Measurements from ENCODE around the gene CLEC4C. TPM values are rescaled to one million over a fixed set of nuclear protein-coding genes. Genes with fewer than 3 reads are reported as not detected.
"Not testable (repeated sequence)": the region's sequence is repeated elsewhere in the genome, so short reads cannot be mapped to it uniquely, and the experiment has no call there.

The CLEC4C gene
- not detected for total RNA-seq
- long read RNA-seq, donor 1, result 0 reads
- long read RNA-seq, donor 2, result 0 reads

DNA sequence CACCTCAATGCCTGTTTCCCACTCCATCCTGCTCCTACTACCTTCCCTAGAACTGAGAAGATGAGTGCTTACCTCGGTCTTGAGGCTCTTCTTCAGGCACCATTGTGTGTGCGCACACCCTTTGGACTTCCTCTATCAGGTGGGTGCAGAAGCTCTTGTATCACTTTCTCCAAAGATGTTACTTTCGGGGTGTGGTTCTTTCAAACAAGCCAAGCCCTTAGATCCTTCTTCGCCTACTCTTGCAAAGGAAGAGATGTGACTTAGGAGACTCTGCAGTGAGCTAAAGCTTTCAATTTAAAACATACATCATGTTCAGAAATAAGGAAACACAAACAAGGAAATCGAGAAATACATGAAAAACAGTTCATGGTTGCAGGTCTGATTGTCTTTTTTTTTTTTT is at the start of gene CLEC4C:
Gene CLEC4C, minus strand, starts transcription at position 130 of the 400 bp plus-strand sequence. Its CDS starts 27 bp downstream, at position 103.
- H3K4me1 ChIP-seq (ENCODE audit: low read depth), result no peaks in the 10 kb centered on the region
- no peak for ATAC-seq
- DNase-seq, result no peak
- TF ChIP-seq, protein P1, sequence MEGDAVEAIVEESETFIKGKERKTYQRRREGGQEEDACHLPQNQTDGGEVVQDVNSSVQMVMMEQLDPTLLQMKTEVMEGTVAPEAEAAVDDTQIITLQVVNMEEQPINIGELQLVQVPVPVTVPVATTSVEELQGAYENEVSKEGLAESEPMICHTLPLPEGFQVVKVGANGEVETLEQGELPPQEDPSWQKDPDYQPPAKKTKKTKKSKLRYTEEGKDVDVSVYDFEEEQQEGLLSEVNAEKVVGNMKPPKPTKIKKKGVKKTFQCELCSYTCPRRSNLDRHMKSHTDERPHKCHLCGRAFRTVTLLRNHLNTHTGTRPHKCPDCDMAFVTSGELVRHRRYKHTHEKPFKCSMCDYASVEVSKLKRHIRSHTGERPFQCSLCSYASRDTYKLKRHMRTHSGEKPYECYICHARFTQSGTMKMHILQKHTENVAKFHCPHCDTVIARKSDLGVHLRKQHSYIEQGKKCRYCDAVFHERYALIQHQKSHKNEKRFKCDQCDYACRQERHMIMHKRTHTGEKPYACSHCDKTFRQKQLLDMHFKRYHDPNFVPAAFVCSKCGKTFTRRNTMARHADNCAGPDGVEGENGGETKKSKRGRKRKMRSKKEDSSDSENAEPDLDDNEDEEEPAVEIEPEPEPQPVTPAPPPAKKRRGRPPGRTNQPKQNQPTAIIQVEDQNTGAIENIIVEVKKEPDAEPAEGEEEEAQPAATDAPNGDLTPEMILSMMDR (IDR thresholded peaks at IDR 0.05), result no peak
- no peak within 1 kb of the TSS for H3K4me3 ChIP-seq
- no peaks in the 10 kb centered on the region for H3K9me3 ChIP-seq
- intact Hi-C loops (cut with DNase I, micrococcal nuclease), result no loop called here
- H3K36me3 ChIP-seq (ENCODE audit: low read depth), result no peaks in the 10 kb centered on the region

DNA sequence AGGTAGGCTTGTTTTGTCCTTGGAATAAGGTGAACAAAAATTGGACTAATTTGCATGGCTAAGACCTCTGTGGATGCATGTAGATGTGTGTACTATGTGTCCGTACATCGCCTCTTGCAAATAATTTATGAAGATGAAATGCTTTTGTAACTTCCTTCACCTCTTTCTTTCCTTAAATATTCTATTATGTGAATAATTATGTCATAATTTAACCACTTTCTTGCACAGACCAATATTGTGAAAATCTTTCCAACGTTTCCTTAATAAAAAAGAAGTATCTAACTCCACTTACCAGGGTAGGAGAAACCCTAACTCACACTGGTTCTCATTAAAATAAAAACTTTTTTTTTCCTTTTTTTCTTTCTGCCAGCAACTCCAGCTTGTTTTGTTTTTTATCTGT is 46.0 kb upstream of the CLEC4C start:
- intact Hi-C loops (cut with DNase I, micrococcal nuclease), result no loop called here
- Histone ChIP-seq H3K4me1 (ENCODE audit: low read depth) (no peaks in the 10 kb centered on the region), H3K4me3 (no peak overlapping the region), H3K9me3 (no peaks in the 10 kb centered on the region), H3K36me3 (ENCODE audit: low read depth) (no peaks in the 10 kb centered on the region)
- DNase-seq (no peak), ATAC-seq (no peak)
- TF ChIP-seq, protein P1 (IDR thresholded peaks at IDR 0.05), result no peak

- DNase-seq; intact Hi-C loops (cut with DNase I, micrococcal nuclease); H3K4me1 ChIP-seq (ENCODE audit: low read depth); H3K4me3 ChIP-seq; ATAC-seq; H3K9me3 ChIP-seq; H3K36me3 ChIP-seq (ENCODE audit: low read depth): not testable (repeated sequence)
Measured at GRCh38 chr12:7788884-7789528, 41.8 kb upstream of the CLEC4C start, which contains the start of gene NANOG. Gene NANOG (plus strand): TSS chr12:7789402. CDS start chr12:7789615, 213 bp downstream.

DNA sequence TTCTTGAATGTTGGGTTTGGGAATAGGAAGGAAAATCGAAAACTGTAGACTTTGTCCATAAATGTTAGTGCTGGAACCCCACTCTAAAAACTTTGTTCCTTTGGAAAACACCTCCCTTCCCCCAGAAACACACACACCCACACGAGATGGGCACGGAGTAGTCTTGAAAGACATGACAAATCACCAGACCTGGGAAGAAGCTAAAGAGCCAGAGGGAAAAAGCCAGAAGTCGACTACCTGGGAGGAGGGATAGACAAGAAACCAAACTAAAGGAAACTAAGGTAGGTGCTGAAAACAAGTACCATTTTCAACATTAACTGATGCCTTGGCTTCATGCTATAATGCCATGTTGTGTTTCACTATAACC is 41.1 kb upstream of the CLEC4C start:
- DNase-seq (no peak), ATAC-seq (no peak)
- intact Hi-C loops (cut with DNase I, micrococcal nuclease), result no loop called here
- TF ChIP-seq, protein P1 (IDR thresholded peaks at IDR 0.05), result no peak
- Histone ChIP-seq H3K4me1 (ENCODE audit: low read depth) (no peaks in the 10 kb centered on the region), H3K9me3 (no peaks in the 10 kb centered on the region), H3K4me3 (no peak overlapping the region), H3K36me3 (ENCODE audit: low read depth) (no peaks in the 10 kb centered on the region)

GRCh38 chr12:7787574-7788293 is 40.6 kb upstream of the CLEC4C start:
- intact Hi-C loops (cut with DNase I, micrococcal nuclease), result no loop called here
- H3K4me1 ChIP-seq (ENCODE audit: low read depth), result no peaks in the 10 kb centered on the region
- H3K36me3 ChIP-seq (ENCODE audit: low read depth), result no peaks in the 10 kb centered on the region
- DNase-seq (no peak), ATAC-seq (no peak)
- H3K9me3 ChIP-seq, result no peaks in the 10 kb centered on the region
- H3K4me3 ChIP-seq, result no peak overlapping the region
- TF ChIP-seq, protein P1 (IDR thresholded peaks at IDR 0.05), result no peak

DNA sequence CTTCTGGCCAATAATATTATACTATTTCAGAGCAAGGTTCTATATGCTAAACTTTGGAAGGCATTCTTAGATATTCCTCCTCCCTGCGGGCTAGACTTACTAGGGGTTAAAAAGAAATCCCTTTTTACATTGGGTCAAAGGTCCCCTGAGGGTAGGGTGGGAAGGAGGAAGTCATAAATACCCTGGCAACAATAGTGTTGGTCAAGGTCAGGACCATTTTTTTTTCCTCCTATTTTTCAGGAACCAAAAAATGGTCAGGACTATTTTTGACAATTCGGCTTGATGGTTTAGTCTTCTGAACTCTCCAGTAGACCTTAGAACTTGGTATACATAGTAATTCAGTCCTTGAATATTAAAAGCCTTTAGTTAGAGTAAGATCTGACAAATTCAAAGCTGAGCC is 37.5 kb upstream of the CLEC4C start:
- H3K4me3 ChIP-seq, result no peak overlapping the region
- H3K4me1 ChIP-seq (ENCODE audit: low read depth), result no peaks in the 10 kb centered on the region
- no peaks in the 10 kb centered on the region for H3K9me3 ChIP-seq
- H3K36me3 ChIP-seq (ENCODE audit: low read depth), result no peaks in the 10 kb centered on the region
- intact Hi-C loops (cut with DNase I, micrococcal nuclease), result no loop called here
- TF ChIP-seq, protein P1 (IDR thresholded peaks at IDR 0.05), result no peak
- no peak for DNase-seq
- no peak for ATAC-seq

GRCh38 chr12:7783433-7783832 is 36.3 kb upstream of the CLEC4C start:
- H3K4me3 ChIP-seq; H3K4me1 ChIP-seq (ENCODE audit: low read depth); H3K36me3 ChIP-seq (ENCODE audit: low read depth); H3K9me3 ChIP-seq; ATAC-seq; intact Hi-C loops (cut with DNase I, micrococcal nuclease); DNase-seq: not testable (repeated sequence)
